ENCODE data around the gene TP53RK. TPM values are rescaled to one million over a fixed set of nuclear protein-coding genes. Genes with fewer than 3 reads are reported as not detected.
A peak's percentile ranks its signal among the peaks of the same experiment; 100 is the strongest.

TP53RK gene
- total RNA-seq, 1 experiment from 2014 or later: 21.5 TPM

DNA sequence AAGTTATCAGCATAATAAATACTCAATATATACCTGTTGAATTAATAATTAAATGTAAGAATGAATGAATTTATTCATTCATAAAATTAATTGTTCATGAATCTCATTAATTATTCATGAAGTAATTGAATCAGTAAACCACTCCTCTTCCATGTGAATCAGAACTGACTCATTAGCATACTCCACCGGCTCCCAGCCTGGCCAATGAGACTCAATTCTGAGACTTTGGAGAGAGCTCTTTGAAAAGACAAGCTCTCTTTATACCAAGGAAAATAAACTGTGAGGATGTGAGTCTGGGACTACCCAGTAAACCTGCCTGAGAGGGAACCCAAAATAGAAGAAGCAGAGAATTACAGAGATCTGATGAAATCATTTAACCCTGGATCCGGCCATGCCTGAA lies 11.8 kb upstream of the TP53RK start:
- H3K23ac ChIP-seq (ENCODE audit: insufficient read length, low read depth, low read length): no peak overlapping the region
- H3K27me3 Mint-ChIP-seq (ENCODE audit: low read depth): no peaks in the 10 kb centered on the region
- H2BK5ac ChIP-seq (ENCODE audit: insufficient read length, low read length): no peak overlapping the region
- no peaks in the 10 kb centered on the region for H3K79me1 ChIP-seq (ENCODE audit: insufficient read depth, low read depth, low read length, poor library complexity, severe bottlenecking)
- no peak overlapping the region for H2BK12ac ChIP-seq (ENCODE audit: insufficient read length, low read depth, low read length)
- no peak overlapping the region for H4K91ac ChIP-seq (ENCODE audit: insufficient read length, low read depth, low read length)
- no peak overlapping the region for H3T11ph ChIP-seq (ENCODE audit: low read length)
- WGBS (ENCODE audit: extremely low coverage, insufficient read length, low lambda C conversion rate): no CpG with 5 or more reads among the region's 2 CpGs
- H3K27ac ChIP-seq (ENCODE audit: insufficient read length, low read depth, low read length): no peak overlapping the region
- peaks cover 44 to 63% of the 10 kb centered on the region in 2 experiments for H3K4me1 Mint-ChIP-seq
- no peak overlapping the region for H3K18ac ChIP-seq (ENCODE audit: insufficient read length, low read depth, low read length)
- H3K4me3 Mint-ChIP-seq: no peak overlapping the region
- no peak overlapping the region for H2AK5ac ChIP-seq (ENCODE audit: insufficient read length, low read length)
- H3K4me1 ChIP-seq (ENCODE audit: insufficient read depth, low read length): no peaks in the 10 kb centered on the region; the same call in 1 of the 2 replicates
- H3K23me2 ChIP-seq (ENCODE audit: insufficient read length, low read depth, low read length, poor library complexity, severe bottlenecking): no peaks in the 10 kb centered on the region
- H3K9me3 Mint-ChIP-seq: peaks cover 2 to 12% of the 10 kb centered on the region in 2 experiments
- no peak overlapping the region for H3K14ac ChIP-seq (ENCODE audit: insufficient read depth, low read length)
- no peak for DNase-seq
- H3K9ac ChIP-seq (ENCODE audit: extremely low read depth, insufficient read length, low read length): no peak overlapping the region
- H3K36me3 Mint-ChIP-seq (ENCODE audit: insufficient read depth in 1 of 3, low read depth in 3 of 3): peaks cover 0 to 7% (median 0%) of the 10 kb centered on the region in 3 experiments; a peak in 3 of 7 replicates
- H2AFZ ChIP-seq (ENCODE audit: low read length): no peak overlapping the region
- no peak overlapping the region for H2BK15ac ChIP-seq (ENCODE audit: low read depth, low read length)
- 0 out of 7 replicates have a peak overlapping the region, but pooled peaks of 1 of the 3 experiments have one; percentile 51 for H3K27ac Mint-ChIP-seq
- no peaks in the 10 kb centered on the region for H4K20me1 ChIP-seq (ENCODE audit: control insufficient read depth, insufficient read depth, insufficient read length)
- H3K27me3 ChIP-seq (ENCODE audit: insufficient read depth, low read length): no peaks in the 10 kb centered on the region
- H3K9me3 ChIP-seq (ENCODE audit: control insufficient read depth, low read depth, low read length): no peaks in the 10 kb centered on the region
- no peak overlapping the region for H3K4ac ChIP-seq (ENCODE audit: low read depth, low read length)
- no peak overlapping the region for H2BK20ac ChIP-seq (ENCODE audit: low read depth, low read length, poor library complexity, severe bottlenecking)
- H2BK120ac ChIP-seq (ENCODE audit: low read depth, low read length, poor library complexity, severe bottlenecking): no peak overlapping the region
- no peaks in the 10 kb centered on the region for H3K79me2 ChIP-seq (ENCODE audit: insufficient read depth, low read length)
- TF ChIP-seq, protein P1, sequence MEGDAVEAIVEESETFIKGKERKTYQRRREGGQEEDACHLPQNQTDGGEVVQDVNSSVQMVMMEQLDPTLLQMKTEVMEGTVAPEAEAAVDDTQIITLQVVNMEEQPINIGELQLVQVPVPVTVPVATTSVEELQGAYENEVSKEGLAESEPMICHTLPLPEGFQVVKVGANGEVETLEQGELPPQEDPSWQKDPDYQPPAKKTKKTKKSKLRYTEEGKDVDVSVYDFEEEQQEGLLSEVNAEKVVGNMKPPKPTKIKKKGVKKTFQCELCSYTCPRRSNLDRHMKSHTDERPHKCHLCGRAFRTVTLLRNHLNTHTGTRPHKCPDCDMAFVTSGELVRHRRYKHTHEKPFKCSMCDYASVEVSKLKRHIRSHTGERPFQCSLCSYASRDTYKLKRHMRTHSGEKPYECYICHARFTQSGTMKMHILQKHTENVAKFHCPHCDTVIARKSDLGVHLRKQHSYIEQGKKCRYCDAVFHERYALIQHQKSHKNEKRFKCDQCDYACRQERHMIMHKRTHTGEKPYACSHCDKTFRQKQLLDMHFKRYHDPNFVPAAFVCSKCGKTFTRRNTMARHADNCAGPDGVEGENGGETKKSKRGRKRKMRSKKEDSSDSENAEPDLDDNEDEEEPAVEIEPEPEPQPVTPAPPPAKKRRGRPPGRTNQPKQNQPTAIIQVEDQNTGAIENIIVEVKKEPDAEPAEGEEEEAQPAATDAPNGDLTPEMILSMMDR (conservative IDR thresholded peaks at IDR 0.05): no peak
- no peak overlapping the region for H3K56ac ChIP-seq (ENCODE audit: insufficient read length, low read depth, low read length)
- H4K5ac ChIP-seq (ENCODE audit: insufficient read length, low read depth, low read length): no peak overlapping the region
- H4K8ac ChIP-seq (replicated peaks; ENCODE audit: insufficient read length, low read depth, low read length): no peak overlapping the region
- no peak overlapping the region for H3K4me2 ChIP-seq (ENCODE audit: insufficient read depth, insufficient read length, low read length)
